H9 (cell line): ENCODE data around the gene UMAD1. TPM values are rescaled to one million over a fixed set of nuclear protein-coding genes. Genes with fewer than 3 reads are reported as not detected.

ENCODE experiments used
- DNase-seq: peaks from one replicate; pipeline ENCODE4 v3.0.0-alpha.2; 2017
- H2AFZ ChIP-seq: one replicate; pipeline ENCODE4 v1.6.1; 2013; ENCODE audit warnings: mild to moderate bottlenecking, low read length, control low read depth, moderate library complexity
- H2AK5ac ChIP-seq: 2 replicates; pipeline ENCODE4 v1.6.1; 2013; ENCODE audit warnings: low read length, control low read depth, mixed read lengths; ENCODE audit not compliant: insufficient read length
- H2BK120ac ChIP-seq: one replicate; pipeline ENCODE4 v1.6.1; 2013; ENCODE audit warnings: low read depth, mild to moderate bottlenecking, low read length, control low read depth, inconsistent platforms; ENCODE audit not compliant: poor library complexity, severe bottlenecking
- H2BK12ac ChIP-seq: 2 replicates; pipeline ENCODE4 v1.6.1; 2013; ENCODE audit warnings: low read length, control low read depth, mixed read lengths, low read depth; ENCODE audit not compliant: insufficient read length
- H2BK15ac ChIP-seq: 2 replicates; pipeline ENCODE4 v1.6.1; 2013; ENCODE audit warnings: low read depth, low read length, control low read depth
- H2BK20ac ChIP-seq: one replicate; pipeline ENCODE4 v1.6.1; 2013; ENCODE audit warnings: low read depth, mild to moderate bottlenecking, low read length, control low read depth, inconsistent platforms; ENCODE audit not compliant: poor library complexity, severe bottlenecking
- H2BK5ac ChIP-seq: 2 replicates; pipeline ENCODE4 v1.6.1; 2013; ENCODE audit warnings: low read length, control low read depth, mixed read lengths; ENCODE audit not compliant: insufficient read length
- H3K14ac ChIP-seq: 2 replicates; pipeline ENCODE4 v1.6.1; 2013; ENCODE audit warnings: low read length, control low read depth; ENCODE audit not compliant: insufficient read depth
- H3K18ac ChIP-seq: 2 replicates; pipeline ENCODE4 v1.6.1; 2013; ENCODE audit warnings: low read depth, mild to moderate bottlenecking, mixed read lengths, low read length, control low read depth; ENCODE audit not compliant: insufficient read length
- H3K23ac ChIP-seq: 2 replicates; pipeline ENCODE4 v1.6.1; 2013; ENCODE audit warnings: low read length, control low read depth, mixed read lengths, low read depth; ENCODE audit not compliant: insufficient read length
- H3K23me2 ChIP-seq: 2 replicates; pipeline ENCODE4 v1.6.1; 2013; ENCODE audit warnings: low read depth, mild to moderate bottlenecking, mixed read lengths, low read length, control low read depth; ENCODE audit not compliant: insufficient read length, poor library complexity, severe bottlenecking
- H3K27ac ChIP-seq: 2 replicates; pipeline ENCODE4 v1.5.1; 2013; ENCODE audit warnings: low read length, control low read depth, mixed read lengths, low read depth; ENCODE audit not compliant: insufficient read length
- H3K27me3 ChIP-seq: 2 replicates; pipeline ENCODE4 v1.6.1; 2013; ENCODE audit warnings: low read length, control low read depth, inconsistent platforms; ENCODE audit not compliant: insufficient read depth
- H3K4ac ChIP-seq: 2 replicates; pipeline ENCODE4 v1.6.1; 2013; ENCODE audit warnings: low read depth, mild to moderate bottlenecking, control low read depth, inconsistent platforms, low read length, moderate library complexity
- H3K4me1 ChIP-seq: 2 replicates; pipeline ENCODE4 v1.6.1; 2013; ENCODE audit warnings: low read length, control low read depth, inconsistent platforms; ENCODE audit not compliant: insufficient read depth
- H3K4me2 ChIP-seq: 2 replicates; pipeline ENCODE4 v1.6.1; 2013; ENCODE audit warnings: low read length, control low read depth, mixed read lengths; ENCODE audit not compliant: insufficient read length, insufficient read depth
- H3K56ac ChIP-seq: 2 replicates; pipeline ENCODE4 v1.6.1; 2013; ENCODE audit warnings: low read depth, mild to moderate bottlenecking, mixed read lengths, low read length, control low read depth; ENCODE audit not compliant: insufficient read length
- H3K79me1 ChIP-seq: 2 replicates; pipeline ENCODE4 v1.6.1; 2013; ENCODE audit warnings: low read depth, mild to moderate bottlenecking, moderate library complexity, low read length, control low read depth, inconsistent platforms; ENCODE audit not compliant: insufficient read depth, poor library complexity, severe bottlenecking
- H3K79me2 ChIP-seq: 2 replicates; pipeline ENCODE4 v1.6.1; 2013; ENCODE audit warnings: low read length, control low read depth, inconsistent platforms; ENCODE audit not compliant: insufficient read depth
- H3K9ac ChIP-seq: 2 replicates; pipeline ENCODE4 v1.6.1; 2013; ENCODE audit warnings: low read length, control low read depth, mixed read lengths; ENCODE audit not compliant: insufficient read length; ENCODE audit errors: extremely low read depth
- H3K9me3 ChIP-seq: one replicate; pipeline ENCODE4 v1.6.1; 2013; ENCODE audit warnings: low read depth, low read length, inconsistent platforms; ENCODE audit not compliant: control insufficient read depth
- H3T11ph ChIP-seq: one replicate; pipeline ENCODE4 v1.6.1; 2013; ENCODE audit warnings: mild to moderate bottlenecking, low read length, control low read depth, inconsistent platforms
- H4K20me1 ChIP-seq: one replicate; pipeline ENCODE4 v1.6.1; 2013; ENCODE audit not compliant: control insufficient read depth, insufficient read length, insufficient read depth
- H4K5ac ChIP-seq: 2 replicates; pipeline ENCODE4 v1.6.1; 2013; ENCODE audit warnings: low read depth, mild to moderate bottlenecking, mixed read lengths, low read length, control low read depth; ENCODE audit not compliant: insufficient read length
- H4K8ac ChIP-seq: replicated peaks from 2 replicates; pipeline ENCODE4 v1.6.1; 2013; ENCODE audit warnings: low read length, control low read depth, mixed read lengths, low read depth; ENCODE audit not compliant: insufficient read length
- H4K91ac ChIP-seq: 2 replicates; pipeline ENCODE4 v1.6.1; 2013; ENCODE audit warnings: low read depth, mild to moderate bottlenecking, moderate library complexity, mixed read lengths, low read length, control low read depth; ENCODE audit not compliant: insufficient read length
- H3K27ac Mint-ChIP-seq, 3 experiments: 2 replicates in 2 of 3; 3 replicates in 1 of 3; pipeline ENCODE4 v1.8.0; 2020 to 2021; ENCODE audit warnings: mixed read lengths in 3 of 3, mild to moderate bottlenecking in 1 of 3, moderate library complexity in 1 of 3
- H3K27me3 Mint-ChIP-seq: 2 replicates; pipeline ENCODE4 v1.8.0; 2021; ENCODE audit warnings: low read depth, mild to moderate bottlenecking, moderate library complexity, mixed read lengths
- H3K36me3 Mint-ChIP-seq, 3 experiments: 2 replicates in 2 of 3; 3 replicates in 1 of 3; pipeline ENCODE4 v1.8.0; 2020 to 2021; ENCODE audit warnings: low read depth in 3 of 3, mixed read lengths in 3 of 3; ENCODE audit not compliant: insufficient read depth in 1 of 3
- H3K4me1 Mint-ChIP-seq, 2 experiments: 2 replicates each; pipeline ENCODE4 v1.8.0; 2020; ENCODE audit warnings: mixed read lengths in 2 of 2
- H3K4me3 Mint-ChIP-seq, 2 experiments: 2 replicates in 1 of 2; 3 replicates in 1 of 2; pipeline ENCODE4 v1.8.0; 2020 to 2021; ENCODE audit warnings: mild to moderate bottlenecking in 2 of 2, mixed read lengths in 2 of 2, moderate library complexity in 1 of 2
- H3K9me3 Mint-ChIP-seq, 2 experiments: 2 replicates in 1 of 2; 3 replicates in 1 of 2; pipeline ENCODE4 v1.8.0; 2020; ENCODE audit warnings: mild to moderate bottlenecking in 2 of 2, mixed read lengths in 2 of 2, moderate library complexity in 1 of 2
- CTCF ChIP-seq: fragments of 200-600 bp; sonication (generic); conservative IDR thresholded peaks from 3 replicates; pipeline ENCODE4 v1.8.0; 2021; ENCODE audit warnings: antibody characterized with exemption, mild to moderate bottlenecking
- WGBS: extraction: QIAGEN DNeasy Blood & Tissue Kit; methylation state at CpG from one replicate; pipeline ENCODE4 v1.1.7; 2013; ENCODE audit warnings: missing lambda C conversion rate, low lambda C conversion rate, mixed read lengths; ENCODE audit not compliant: insufficient read length; ENCODE audit errors: extremely low coverage; 5-methylcytosine and 5-hydroxymethylcytosine counted together
- total RNA-seq: library from RNA; stranded (reverse); gene quantifications from 2 replicates; pipeline ENCODE4 v1.2.1, GENCODE V29; 2021

The UMAD1 gene
- total RNA-seq, 1 experiment from 2014 or later, result 8.9 TPM

DNA sequence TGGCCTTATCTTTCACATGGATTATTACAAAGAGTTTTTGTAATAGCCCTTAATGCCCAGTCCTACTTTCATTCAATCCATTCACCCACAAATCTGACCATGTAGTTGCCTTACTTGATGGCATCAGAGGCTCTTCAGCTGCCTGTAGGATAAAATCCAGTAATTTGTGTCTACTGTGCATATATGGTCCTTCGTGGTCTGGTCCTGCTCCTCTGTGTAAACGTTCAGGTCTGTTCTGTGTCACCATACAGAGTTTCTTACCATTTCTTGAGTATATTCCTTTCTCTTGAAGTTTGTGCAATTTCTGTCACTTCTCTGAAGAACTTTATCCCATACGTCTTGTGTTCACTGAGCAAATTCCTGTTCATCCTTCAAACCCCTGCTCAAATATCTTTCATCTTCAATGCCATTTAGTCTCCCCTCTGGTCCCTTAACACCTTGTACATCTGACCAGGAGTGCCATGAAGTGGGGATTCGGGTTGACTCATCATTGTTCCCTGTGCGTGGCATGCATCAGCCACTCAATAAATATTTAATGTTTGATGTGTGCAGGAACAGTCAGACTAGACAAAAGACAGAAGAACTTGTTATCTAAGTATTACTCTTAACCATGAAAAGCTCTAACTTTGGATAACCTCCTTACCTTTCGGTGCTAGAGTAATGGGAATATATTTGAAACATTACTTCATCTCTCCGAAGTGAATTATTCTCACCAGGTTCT, 176.4 kb downstream of the UMAD1 start:
- H4K20me1 ChIP-seq, result peaks cover 2% of the 10 kb centered on the region
- H3K9me3 Mint-ChIP-seq, result peaks cover 0 to 3% of the 10 kb centered on the region in 2 experiments; a peak in 1 of 5 replicates
- H3T11ph ChIP-seq, result no peak overlapping the region
- H3K79me1 ChIP-seq, result no peaks in the 10 kb centered on the region
- WGBS, result no CpG with 5 or more reads among the region's 7 CpGs
- H3K27ac ChIP-seq, result no peak overlapping the region
- no peak overlapping the region for H3K27ac Mint-ChIP-seq
- H3K4me3 Mint-ChIP-seq, result no peak overlapping the region
- H3K23me2 ChIP-seq, result no peaks in the 10 kb centered on the region
- no peak overlapping the region for H3K14ac ChIP-seq
- H2BK5ac ChIP-seq, result no peak overlapping the region
- H2BK120ac ChIP-seq, result no peak overlapping the region
- H2AFZ ChIP-seq, result no peak overlapping the region
- H3K23ac ChIP-seq, result no peak overlapping the region
- no peak overlapping the region for H4K91ac ChIP-seq
- 0 out of 7 replicates have a peak, but pooled peaks cover 0 to 4% (median 0%) of the 10 kb centered on the region in 3 experiments for H3K36me3 Mint-ChIP-seq
- no peak for DNase-seq
- no peak overlapping the region for H3K9ac ChIP-seq
- no peak overlapping the region for H4K5ac ChIP-seq
- no peak overlapping the region for H3K18ac ChIP-seq
- TF ChIP-seq CTCF, result no peak
- no peaks in the 10 kb centered on the region for H3K9me3 ChIP-seq
- H2BK15ac ChIP-seq, result no peak overlapping the region
- H3K4me2 ChIP-seq, result no peak overlapping the region
- peaks cover 15 to 21% of the 10 kb centered on the region in 2 experiments for H3K4me1 Mint-ChIP-seq
- no peaks in the 10 kb centered on the region for H3K79me2 ChIP-seq
- no peak overlapping the region for H2BK20ac ChIP-seq
- H4K8ac ChIP-seq, result no peak overlapping the region
- no peak overlapping the region for H2AK5ac ChIP-seq
- no peaks in the 10 kb centered on the region for H3K27me3 ChIP-seq
- H3K4ac ChIP-seq, result no peak overlapping the region
- peaks cover 2% of the 10 kb centered on the region; the same call in 1 of the 2 replicates for H3K4me1 ChIP-seq
- H2BK12ac ChIP-seq, result no peak overlapping the region
- no peaks in the 10 kb centered on the region for H3K27me3 Mint-ChIP-seq
- H3K56ac ChIP-seq, result no peak overlapping the region
